GM19463 (cell line): Measurements from ENCODE around the gene UGT2B7.
A peak's percentile ranks its signal among the peaks of the same experiment; 100 is the strongest.
"Not testable (repeated sequence)": the region's sequence is repeated elsewhere in the genome, so short reads cannot be mapped to it uniquely, and the experiment has no call there.

ENCODE experiments used
- ATAC-seq: cut with Tn5 transposase; IDR thresholded peaks from one replicate; pipeline ENCODE4 v1.9.1; 2021; ENCODE audit warnings: mild to moderate bottlenecking, moderate library complexity; ENCODE audit not compliant: unreplicated experiment

The UGT2B7 gene

DNA sequence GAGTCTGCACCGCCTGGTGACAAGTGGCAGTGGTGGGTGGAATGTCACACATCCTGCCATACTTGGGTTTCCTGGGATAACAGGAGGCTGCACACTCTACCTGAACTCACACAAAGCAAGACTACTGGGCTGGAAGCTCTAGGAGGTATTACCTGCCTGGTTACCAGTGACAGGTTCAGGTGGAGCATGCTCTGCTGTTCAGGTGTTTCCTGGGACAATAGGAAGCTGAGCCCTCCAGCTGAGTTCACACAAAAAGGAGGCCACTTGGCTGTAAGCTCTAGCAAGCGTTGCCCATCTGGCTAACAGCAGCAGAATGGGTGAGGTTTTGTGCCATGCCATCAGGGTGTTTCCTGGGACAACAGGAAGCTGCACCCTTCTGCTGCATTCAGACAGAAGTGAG lies 17.4 kb upstream of the UGT2B7 start:
- ATAC-seq, result no peak

GRCh38 chr4:69088473-69088872 lies 7.8 kb upstream of the UGT2B7 start:
- no peak for ATAC-seq

DNA sequence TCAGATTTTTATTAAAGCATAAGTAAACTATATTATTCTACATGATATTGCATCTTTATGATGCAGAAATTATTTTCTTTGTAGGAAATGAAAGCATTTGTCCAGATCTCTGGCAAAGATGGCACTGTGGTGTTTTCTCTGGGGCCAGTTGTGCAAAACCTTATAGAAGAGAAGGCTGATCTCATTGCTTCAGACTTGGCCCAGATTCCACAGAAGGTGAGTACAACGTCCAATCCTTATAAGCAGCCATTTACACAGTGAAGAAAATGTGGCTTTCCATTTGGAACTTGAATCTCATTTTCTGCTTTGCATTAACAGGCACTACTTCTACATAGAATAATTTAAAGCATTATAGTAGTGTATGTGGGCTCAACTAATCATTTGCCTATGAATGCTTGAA lies 6.9 kb upstream of the UGT2B7 start:
- no peak for ATAC-seq

GRCh38 chr4:69092190-69092589 lies 4.1 kb upstream of the UGT2B7 start:
- ATAC-seq, result no peak

DNA sequence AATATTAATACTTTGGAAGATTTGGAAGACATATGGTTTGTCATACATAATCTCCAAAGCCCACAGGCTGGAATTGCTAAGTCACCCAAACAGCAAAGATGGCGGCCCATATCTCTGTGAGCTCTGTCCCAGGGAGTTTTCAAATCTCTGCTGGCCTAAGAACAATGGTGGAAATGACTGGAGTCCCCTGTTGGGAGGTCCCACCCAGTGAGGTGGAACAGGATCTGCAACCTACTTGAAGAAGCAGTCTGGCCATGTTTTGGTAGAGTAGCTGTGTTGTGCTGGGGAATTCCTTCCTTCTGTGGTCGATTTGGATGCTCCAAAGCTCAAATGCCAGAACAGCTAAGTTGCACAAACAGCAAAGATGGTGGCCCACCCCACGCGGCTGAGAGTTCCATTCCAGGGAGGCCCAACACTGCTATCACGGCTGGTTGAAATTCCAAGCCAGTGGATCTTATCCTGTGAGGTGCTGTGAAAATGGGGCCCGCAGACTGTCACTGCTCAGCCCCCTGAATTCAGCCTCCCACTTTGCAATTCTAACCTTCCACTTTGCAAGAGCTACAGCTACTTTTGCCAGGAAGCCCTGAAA lies 3.2 kb upstream of the UGT2B7 start:
- no peak for ATAC-seq

- no peak for ATAC-seq
Observed at GRCh38 chr4:69093681-69094080, 2.6 kb upstream of the UGT2B7 start.

- ATAC-seq, result peak; percentile 61
Observed at GRCh38 chr4:69095301-69095731, 958 bp upstream of the UGT2B7 start.

DNA sequence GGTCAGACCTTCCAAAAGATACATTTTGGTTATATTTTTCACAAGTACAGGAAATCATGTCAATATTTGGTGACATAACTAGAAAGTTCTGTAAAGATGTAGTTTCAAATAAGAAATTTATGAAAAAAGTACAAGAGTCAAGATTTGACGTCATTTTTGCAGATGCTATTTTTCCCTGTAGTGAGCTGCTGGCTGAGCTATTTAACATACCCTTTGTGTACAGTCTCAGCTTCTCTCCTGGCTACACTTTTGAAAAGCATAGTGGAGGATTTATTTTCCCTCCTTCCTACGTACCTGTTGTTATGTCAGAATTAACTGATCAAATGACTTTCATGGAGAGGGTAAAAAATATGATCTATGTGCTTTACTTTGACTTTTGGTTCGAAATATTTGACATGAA lies 536 bp downstream of the UGT2B7 start:
- no peak for ATAC-seq

- no peak for ATAC-seq
Observed at GRCh38 chr4:69098470-69098869, 2.2 kb downstream of the UGT2B7 start.

GRCh38 chr4:69099910-69100309 lies 3.6 kb downstream of the UGT2B7 start:
- no peak for ATAC-seq

- ATAC-seq, result not testable (repeated sequence)
Observed at GRCh38 chr4:69102668-69103067, 6.4 kb downstream of the UGT2B7 start.

DNA sequence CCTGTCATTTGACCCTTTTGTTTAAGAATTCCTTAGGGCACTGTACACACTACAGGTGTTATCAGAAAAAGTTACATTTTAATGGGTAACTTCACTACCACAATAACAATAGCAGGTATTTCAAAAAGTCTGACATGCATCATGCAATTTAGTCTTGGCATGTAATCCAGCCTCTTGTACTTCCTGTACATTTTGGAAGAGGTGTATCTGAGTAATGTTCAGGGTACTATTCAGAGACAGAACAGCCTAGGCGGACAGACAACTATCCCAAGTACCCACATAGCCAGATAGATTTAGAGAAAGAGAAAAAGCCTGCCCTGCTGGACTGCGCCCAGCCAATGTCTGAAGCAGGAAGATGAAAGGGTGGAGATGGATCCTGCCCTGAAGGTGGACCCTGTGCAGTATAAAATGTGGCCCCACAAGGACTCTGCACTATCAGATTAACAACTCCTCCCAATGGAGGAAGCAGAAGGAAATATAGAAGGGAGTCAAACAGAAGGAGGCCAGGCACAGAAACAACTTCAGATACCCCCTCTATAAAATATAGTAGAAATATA lies 8.5 kb downstream of the UGT2B7 start:
- no peak for ATAC-seq

DNA sequence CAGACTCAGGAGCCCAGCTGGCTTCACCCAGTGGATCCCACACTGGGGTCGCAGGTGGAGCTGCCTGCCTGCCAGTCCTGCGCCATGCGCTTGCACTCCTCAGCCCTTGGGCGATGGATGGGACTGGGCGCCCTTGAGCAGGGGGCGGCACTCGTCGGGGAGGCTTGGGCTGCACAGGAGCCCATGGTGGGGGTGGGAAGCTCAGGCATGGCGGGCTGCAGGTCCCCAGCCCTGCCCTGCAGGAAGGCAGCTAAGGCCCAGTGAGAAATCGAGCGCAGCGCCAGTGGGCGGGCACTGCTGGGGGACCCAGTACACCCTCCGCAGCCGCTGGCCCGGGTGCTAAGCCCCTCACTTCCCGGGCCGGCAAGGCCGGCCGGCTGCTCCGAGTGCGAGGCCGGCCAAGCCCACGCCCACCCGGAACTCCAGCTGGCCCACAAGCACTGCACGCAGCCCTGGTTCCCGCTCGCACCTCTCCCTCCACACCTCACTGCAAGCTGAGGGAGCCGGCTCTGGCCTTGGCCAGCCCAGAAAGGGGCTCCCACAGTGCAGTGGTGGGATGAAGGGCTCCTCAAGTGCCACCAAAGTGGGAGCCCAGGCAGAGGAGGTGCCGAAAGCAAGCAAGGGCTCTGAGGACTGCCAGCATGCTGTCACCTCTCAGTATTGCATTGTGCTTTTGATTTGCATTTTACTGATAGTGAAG lies 19.0 kb downstream of the UGT2B7 start:
- not testable (repeated sequence) for ATAC-seq

DNA sequence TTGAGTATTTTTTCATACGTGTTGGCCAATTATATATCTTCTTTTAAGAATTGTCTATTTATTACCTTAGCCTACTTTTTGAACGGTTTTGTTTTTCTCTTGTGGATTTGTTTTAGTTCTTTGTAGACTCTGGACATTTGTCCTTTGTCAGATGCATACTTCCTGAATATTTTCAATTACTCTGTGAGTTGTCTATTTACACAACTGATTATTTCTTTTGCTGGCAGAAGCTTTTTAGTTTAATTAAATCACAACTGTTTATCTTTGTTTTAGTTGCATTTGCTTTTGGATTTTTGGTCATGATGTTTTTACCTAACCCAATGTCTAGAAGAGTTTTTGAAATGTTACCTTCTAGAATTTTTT lies 19.6 kb downstream of the UGT2B7 start:
- no peak for ATAC-seq

- no peak for ATAC-seq
Observed at GRCh38 chr4:69116645-69117321, 20.5 kb downstream of the UGT2B7 start.

- no peak for ATAC-seq
Observed at GRCh38 chr4:69120870-69121269, 24.6 kb downstream of the UGT2B7 start.

GRCh38 chr4:69122476-69122875 lies 26.2 kb downstream of the UGT2B7 start:
- no peak for ATAC-seq

DNA sequence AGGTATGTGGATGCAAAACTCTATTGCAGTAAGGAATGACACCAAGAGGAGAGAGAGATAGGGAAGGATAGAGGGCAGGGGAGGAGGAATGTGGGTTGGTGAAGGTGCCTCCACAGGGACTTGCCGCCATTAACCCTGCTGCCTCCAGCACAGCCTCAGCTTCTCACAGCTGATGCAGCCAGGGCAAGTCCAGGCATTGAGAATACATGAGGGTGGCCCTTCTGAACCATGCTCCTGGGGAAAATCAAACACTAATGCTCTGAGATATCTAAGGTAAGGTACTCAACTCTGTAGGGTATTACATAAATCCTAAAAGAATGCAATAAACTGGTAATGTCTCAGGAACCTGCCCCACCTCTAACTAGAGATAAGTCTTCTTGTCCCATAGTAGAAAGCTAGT lies 28.7 kb downstream of the UGT2B7 start:
- ATAC-seq, result no peak

- no peak for ATAC-seq
Observed at GRCh38 chr4:69126024-69126423, 29.8 kb downstream of the UGT2B7 start.

- no peak for ATAC-seq
Observed at GRCh38 chr4:69133993-69134392, 37.7 kb downstream of the UGT2B7 start.

GRCh38 chr4:69134471-69134870 lies 38.2 kb downstream of the UGT2B7 start:
- no peak for ATAC-seq

DNA sequence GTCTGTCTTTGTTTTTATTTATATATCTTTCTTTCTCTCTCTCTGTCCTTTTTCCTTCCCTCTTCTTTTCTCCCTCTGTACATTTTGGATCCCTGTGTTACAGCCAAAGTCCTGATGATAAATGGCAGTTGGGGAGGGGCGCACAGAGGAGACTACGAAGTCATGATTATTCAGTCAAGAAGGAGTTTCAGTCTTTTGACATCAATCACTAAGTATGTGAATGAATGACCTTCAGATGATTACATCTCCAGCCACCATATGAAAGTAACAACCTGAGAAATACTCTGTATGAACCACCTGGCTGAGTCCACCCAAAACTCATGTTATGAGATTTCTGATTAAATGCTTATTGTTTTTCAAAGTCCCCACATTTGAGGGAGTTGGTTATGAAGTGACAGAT lies 45.0 kb downstream of the UGT2B7 start:
- ATAC-seq, result no peak
